ENCODE results near the gene MAD2L1BP.
A peak's percentile ranks its signal among the peaks of the same experiment; 100 is the strongest.
"Not testable (repeated sequence)": the region's sequence is repeated elsewhere in the genome, so short reads cannot be mapped to it uniquely, and the experiment has no call there.

MAD2L1BP gene, protein sequence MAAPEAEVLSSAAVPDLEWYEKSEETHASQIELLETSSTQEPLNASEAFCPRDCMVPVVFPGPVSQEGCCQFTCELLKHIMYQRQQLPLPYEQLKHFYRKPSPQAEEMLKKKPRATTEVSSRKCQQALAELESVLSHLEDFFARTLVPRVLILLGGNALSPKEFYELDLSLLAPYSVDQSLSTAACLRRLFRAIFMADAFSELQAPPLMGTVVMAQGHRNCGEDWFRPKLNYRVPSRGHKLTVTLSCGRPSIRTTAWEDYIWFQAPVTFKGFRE

GRCh38 chr6:43635387-43636307, at the start of gene MAD2L1BP:
TSS of gene MAD2L1BP (plus strand) at chr6:43635840. CDS start at chr6:43635876, 36 bp downstream.
- peak; percentile 90 for DNase-seq

GRCh38 chr6:43588194-43588593, 47.4 kb upstream of the MAD2L1BP start:
- no peak for DNase-seq

GRCh38 chr6:43589564-43589963, 46.1 kb upstream of the MAD2L1BP start:
- DNase-seq = not testable (repeated sequence)

DNA sequence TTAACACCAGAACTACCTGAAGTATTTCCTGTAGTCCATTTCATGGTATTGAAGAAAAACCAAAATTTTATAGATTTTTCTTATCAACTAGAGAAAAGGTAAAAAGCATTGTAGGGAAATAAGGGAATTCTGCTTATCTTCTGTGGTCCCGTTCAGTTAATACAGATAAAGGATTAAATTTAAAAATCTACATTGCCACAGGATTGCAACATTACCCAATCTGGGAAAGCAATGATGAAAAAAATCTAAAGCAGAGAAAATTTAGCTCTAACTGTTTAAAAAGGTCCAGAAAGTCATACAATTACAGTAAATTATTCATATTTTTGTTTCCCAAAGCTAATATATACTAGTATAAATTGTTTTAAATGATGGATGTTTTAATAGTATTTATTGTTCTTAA, 41.7 kb upstream of the MAD2L1BP start:
- no peak for DNase-seq

DNA sequence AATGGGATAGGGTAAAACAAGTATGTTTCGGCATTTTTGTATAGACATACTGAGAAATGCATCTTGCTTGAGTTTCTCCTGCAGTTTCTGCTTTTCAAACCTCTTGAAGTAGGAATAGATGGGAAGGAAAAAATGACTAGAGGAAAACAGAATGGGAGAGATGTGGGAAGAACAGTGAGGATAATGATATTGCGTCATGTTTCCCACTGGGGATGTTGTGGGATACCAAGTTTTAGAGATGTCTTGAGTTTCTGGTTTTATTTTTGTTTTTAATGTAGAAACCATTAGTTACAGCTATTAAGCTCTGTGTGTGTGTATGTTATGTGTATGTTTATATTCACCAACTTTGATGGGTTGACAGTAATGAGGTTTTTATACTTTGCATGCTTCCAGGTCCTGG, 35.0 kb upstream of the MAD2L1BP start:
- DNase-seq = no peak

DNA sequence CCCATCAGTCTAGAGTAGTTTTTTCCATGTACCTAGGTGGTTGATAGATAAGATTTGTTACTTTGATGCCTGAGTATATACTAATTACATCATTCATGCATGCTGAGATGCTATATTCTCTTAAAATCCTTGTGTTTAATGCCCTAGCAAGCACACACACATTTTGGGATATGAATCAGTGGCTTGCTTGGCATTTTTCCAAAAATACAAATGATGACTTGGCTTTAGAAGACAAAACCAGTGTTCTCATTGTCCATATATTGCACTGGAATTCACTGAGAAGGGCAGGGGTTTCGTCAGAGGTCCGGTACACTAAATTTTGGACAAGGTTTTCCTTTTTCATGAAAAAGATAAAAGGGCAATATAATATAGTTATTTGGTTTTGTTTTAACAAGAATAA, 31.5 kb upstream of the MAD2L1BP start:
- DNase-seq = no peak

DNA sequence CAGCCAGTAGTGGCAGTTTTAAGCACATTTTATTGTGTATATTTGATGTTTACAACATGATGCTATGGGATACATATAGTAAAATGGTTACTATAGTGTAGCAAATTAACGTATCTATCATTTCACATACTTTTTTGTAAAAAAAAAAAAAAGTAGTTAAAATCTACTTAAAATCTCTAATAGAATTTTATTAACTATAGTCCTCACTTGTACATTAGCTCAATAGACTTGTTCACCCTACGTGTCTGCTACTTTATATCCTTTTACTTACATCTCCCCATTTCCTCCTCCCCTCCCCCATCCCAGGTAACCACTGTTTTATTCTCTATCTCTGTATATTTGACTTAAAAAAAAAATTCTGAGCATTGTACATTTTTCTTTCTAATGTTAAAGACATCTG, 29.6 kb upstream of the MAD2L1BP start:
- DNase-seq = no peak

DNA sequence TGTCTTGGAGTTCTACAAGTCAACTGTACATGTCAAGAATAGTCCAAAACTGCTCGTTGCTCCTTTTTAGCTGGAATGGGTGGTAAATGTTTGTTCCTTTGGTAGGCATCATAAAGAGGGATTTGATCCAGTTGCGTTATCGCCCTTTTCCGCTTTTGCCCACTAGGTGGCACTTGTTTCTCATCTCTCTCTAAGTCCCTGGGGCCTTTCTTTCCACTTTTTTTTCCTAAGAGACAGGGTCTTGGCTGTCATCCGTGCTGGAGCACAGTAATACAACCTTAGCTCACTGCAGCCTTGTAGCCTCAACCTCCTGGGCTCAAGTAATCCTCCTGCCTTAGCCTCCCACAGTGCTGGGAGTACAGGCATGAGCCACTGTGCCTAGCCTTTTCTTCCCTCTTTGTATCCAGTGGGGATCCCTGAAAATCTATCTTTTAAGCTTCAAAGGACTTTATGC, 27.3 kb upstream of the MAD2L1BP start:
- DNase-seq = peak; percentile 86

DNA sequence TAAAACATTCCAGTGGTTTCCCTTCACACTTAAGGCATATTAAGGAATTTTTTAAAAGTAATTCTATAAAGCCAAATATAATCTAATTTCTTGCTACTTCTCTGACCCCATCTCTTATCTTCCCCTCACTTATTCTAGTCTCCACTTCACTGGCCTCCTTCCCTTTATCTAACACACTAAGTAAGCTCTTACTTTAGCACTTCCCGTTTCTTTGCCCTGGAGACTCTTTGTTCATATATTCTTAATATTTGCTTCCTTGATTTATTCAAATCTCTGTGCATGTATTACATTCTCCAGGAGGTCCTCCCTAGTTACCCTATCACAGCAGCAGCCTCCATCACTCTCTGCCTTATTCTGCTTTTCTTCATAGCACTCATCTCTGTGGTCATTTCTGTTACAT, 26.8 kb upstream of the MAD2L1BP start:
- DNase-seq = no peak

- no peak for DNase-seq
Observed at GRCh38 chr6:43609402-43609801, 26.2 kb upstream of the MAD2L1BP start.

GRCh38 chr6:43610431-43610830, 25.2 kb upstream of the MAD2L1BP start:
- DNase-seq = no peak

DNA sequence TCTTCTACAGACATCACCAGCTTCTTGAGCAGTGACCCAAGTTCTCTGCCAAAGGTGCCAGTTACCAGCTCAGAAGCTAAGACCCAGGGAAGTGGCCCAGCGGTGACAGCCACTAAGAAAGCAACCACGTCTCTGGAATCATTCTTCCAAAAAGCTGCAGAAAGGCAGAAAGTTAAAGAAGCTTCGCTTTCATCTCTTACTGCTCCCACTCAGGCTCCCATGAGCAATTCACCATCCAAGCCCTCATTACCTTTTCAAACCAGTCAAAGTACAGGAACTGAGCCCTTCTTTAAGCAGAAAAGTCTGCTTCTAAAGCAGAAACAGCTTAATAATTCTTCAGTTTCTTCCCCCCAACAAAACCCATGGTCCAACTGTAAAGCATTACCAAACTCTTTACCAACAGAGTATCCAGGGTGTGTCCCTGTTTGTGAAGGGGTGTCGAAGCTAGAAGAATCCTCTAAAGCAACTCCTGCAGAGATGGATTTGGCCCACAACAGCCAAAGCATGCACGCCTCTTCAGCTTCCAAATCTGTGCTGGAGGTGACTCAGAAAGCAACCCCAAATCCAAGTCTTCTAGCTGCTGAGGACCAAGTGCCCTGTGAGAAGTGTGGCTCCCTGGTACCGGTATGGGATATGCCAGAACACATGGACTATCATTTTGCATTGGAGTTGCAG, 21.8 kb upstream of the MAD2L1BP start:
- no peak for DNase-seq

DNA sequence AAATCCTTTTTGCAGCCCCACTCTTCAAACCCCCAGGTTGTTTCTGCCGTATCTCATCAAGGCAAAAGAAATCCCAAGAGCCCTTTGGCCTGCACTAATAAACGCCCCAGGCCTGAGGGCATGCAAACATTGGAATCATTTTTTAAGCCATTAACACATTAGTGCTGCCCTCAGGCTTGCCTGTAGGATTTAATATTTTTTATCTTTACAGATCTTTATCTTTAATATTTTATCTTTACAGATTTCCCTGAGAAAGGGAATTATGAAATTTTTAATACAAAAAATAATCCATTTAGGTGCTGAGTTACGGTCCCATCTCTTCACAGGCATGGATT, 21.3 kb upstream of the MAD2L1BP start:
- DNase-seq = no peak

- DNase-seq = no peak
Observed at GRCh38 chr6:43616725-43617472, 18.7 kb upstream of the MAD2L1BP start.

DNA sequence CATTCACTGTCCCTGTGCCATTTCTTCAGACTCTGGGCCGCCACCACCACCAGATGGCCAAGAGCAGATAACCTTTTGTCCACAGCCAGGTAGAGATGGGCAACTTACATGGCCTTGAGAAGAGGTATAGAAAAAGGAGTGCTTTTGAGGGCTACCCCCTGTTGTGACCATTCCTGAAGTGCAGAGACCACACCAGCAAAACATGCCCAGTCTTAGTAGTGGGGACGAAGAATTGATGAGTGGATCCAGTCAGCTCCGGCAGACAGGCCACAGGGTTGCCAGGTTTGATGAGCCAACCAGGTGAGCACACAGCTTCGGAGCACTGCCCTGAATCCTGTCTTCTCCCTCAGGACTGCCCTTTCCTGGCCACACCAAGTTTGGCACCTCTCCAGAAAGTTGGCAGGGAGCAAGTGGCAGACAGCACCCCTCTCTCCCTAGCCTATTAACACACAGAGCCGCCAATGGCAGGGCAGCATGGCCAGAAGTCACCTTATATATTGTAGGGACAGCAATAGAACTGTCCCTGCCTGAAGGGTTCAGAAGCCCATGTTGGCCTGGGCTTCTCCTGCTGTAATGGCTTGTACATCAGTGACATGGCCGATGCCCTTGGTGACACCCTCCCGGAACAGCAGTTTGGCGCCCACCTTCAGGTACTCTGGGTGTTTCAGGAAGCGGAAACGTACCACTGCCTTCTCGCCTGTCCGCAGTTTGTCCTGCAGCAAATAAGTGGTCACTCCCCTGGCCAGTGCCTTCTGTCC, 14.4 kb upstream of the MAD2L1BP start:
- no peak for DNase-seq

GRCh38 chr6:43621836-43622180, 13.8 kb upstream of the MAD2L1BP start:
- DNase-seq = no peak

- DNase-seq = no peak
Observed at GRCh38 chr6:43622541-43622940, 13.1 kb upstream of the MAD2L1BP start.

- no peak for DNase-seq
Observed at GRCh38 chr6:43623880-43624785, 11.5 kb upstream of the MAD2L1BP start.

DNA sequence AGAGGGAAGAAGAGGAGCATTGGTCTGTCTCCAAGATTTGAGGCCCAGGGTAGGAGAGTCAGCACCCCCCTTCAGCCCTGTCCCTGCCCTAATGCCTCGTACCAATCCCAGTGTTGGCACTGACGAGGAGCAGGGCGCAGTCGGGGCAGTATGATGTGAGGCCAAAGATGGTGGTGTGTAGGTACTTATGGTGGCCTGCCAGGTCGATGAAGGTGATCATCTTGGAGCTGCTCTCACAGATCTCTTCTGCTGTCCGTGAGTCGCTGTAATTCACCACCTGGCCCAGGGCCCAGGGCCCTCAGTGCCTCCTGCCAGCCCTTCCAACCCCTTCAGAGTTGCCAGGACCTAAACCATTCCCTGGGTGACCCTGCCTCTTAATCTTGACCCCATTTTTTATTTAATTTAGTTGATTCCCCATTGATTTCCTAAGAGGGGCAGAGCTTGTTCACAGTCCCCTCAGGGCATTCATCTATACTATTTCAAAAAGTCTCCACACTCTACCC, 10.8 kb upstream of the MAD2L1BP start:
- no peak for DNase-seq

- DNase-seq = no peak
Observed at GRCh38 chr6:43625393-43625992, 10.1 kb upstream of the MAD2L1BP start.

Measured in NCI-H146 (cell line).